ENCODE data around the gene LRFN2. TPM values are rescaled to one million over a fixed set of nuclear protein-coding genes. Genes with fewer than 3 reads are reported as not detected.

The LRFN2 gene
- total and polyA plus RNA-seq, 2 of the 8 experiments (the other 6 are each of a cell fraction or from before 2014, with no cell fraction given): 2.3 TPM

- 100% methylated on average over 1 of the region's 1 CpG; no CpG with 5 or more reads in 1 of the 2 experiments for WGBS, 2 experiments (ENCODE audit: extremely low coverage in 1 of 2, insufficient coverage in 1 of 2, insufficient read length in 1 of 2, insufficient replicate concordance in 2 of 2, low coverage in 1 of 2, low lambda C conversion rate in 2 of 2, missing lambda C conversion rate in 1 of 2)
- Histone ChIP-seq H2AK5ac (ENCODE audit: low read depth, low read length) (no peak overlapping the region), H3K9me3 (ENCODE audit: insufficient read depth in 2 of 2, low read depth in 1 of 2, low read length in 1 of 2) (no peaks in the 10 kb centered on the region), H4K20me1 (replicated peaks in 1 of 2; ENCODE audit: control insufficient read depth in 1 of 2, insufficient read depth in 2 of 2, low read length in 2 of 2) (no peaks in the 10 kb centered on the region), H3K23ac (ENCODE audit: insufficient read length) (no peak overlapping the region), H3K23me2 (ENCODE audit: low read depth, low read length) (no peaks in the 10 kb centered on the region; the same call in 1 of the 2 replicates), H4K91ac (replicated peaks; ENCODE audit: insufficient read length, low read length) (no peak overlapping the region), H3K18ac (ENCODE audit: extremely low read depth, low read length) (no peak overlapping the region), H3K4me2 (ENCODE audit: insufficient read depth in 1 of 2, low read depth in 2 of 2, low read length in 2 of 2) (no peak overlapping the region), H3K27ac (ENCODE audit: low read depth, low read length) (no peak overlapping the region), H2BK12ac (ENCODE audit: low read depth, low read length) (no peak overlapping the region), H3K4me3 (ENCODE audit: extremely low read depth in 1 of 4, insufficient read depth in 2 of 4, low read depth in 3 of 4, low read length in 4 of 4) (no peak overlapping the region), H3K36me3 (ENCODE audit: control insufficient read depth in 2 of 4, insufficient read depth in 4 of 4, low read length in 3 of 4) (no peaks in the 10 kb centered on the region; a peak in 1 of 8 replicates), H3K79me1 (ENCODE audit: low read depth, low read length) (no peaks in the 10 kb centered on the region), H4K8ac (ENCODE audit: extremely low read depth, insufficient read depth, low read length) (no peak overlapping the region), H3K9ac (replicated peaks in 1 of 4; ENCODE audit: extremely low read depth in 1 of 4, low read depth in 3 of 4, low read length in 3 of 4) (no peak overlapping the region), H2BK15ac (ENCODE audit: low read length) (no peak overlapping the region), H3K4ac (replicated peaks; ENCODE audit: insufficient read length, low read depth, low read length) (no peak overlapping the region), H3K27me3 (replicated peaks in 1 of 4; ENCODE audit: control insufficient read depth in 3 of 4, extremely low read depth in 1 of 4, insufficient read depth in 3 of 4, low read length in 3 of 4) (no peaks in the 10 kb centered on the region; a peak in 1 of 7 replicates), H4K5ac (ENCODE audit: insufficient read length, low read depth, low read length) (no peak overlapping the region), H2BK5ac (ENCODE audit: low read depth, low read length) (no peak overlapping the region), H3K4me1 (replicated peaks in 1 of 4; ENCODE audit: control insufficient read depth in 3 of 4, insufficient read depth in 4 of 4, low read length in 3 of 4) (peaks cover 0 to 4% (median 0%) of the 10 kb centered on the region in 4 experiments; a peak in 1 of 7 replicates), H3K56ac (replicated peaks; ENCODE audit: insufficient read length, low read depth, low read length) (no peak overlapping the region), H3K14ac (ENCODE audit: insufficient read length) (no peak overlapping the region), H2AFZ (ENCODE audit: low read length) (no peak overlapping the region), H2BK20ac (ENCODE audit: low read length) (no peak overlapping the region), H3K79me2 (ENCODE audit: control insufficient read depth in 1 of 2, insufficient read depth in 2 of 2, low read length in 2 of 2) (no peaks in the 10 kb centered on the region), H2BK120ac (replicated peaks; ENCODE audit: low read depth, low read length) (no peak overlapping the region)
- FAIRE-seq (no peak), DNase-seq (ENCODE audit: low read depth in 1 of 2, low spot score in 2 of 2) (no peak)
- POLR2A ChIA-PET (ENCODE audit: partially characterized antibody): interaction anchor here (0.9 kb wide), 1 partner anchor 52 kb away, joined by 3 read pairs; no protein-coding TSS in a partner anchor
- CTCF ChIA-PET (ENCODE audit: partially characterized antibody): interaction anchor here (0.6 to 1.0 kb wide), 4 partner anchors 33 to 856 kb away, joined by 3 read pairs; no protein-coding TSS in a partner anchor
- TF ChIP-seq SIN3A (conservative IDR thresholded peaks at IDR 0.05 in 1 of 2, IDR thresholded peaks at IDR 0.05 in 1 of 2; ENCODE audit: low read depth in 1 of 2, low read length in 2 of 2) (no peak), SP2 (IDR thresholded peaks at IDR 0.05; ENCODE audit: low read length) (no peak), TEAD4 (IDR thresholded peaks at IDR 0.05; ENCODE audit: low read depth, low read length) (no peak), CHD1 (IDR thresholded peaks at IDR 0.05; ENCODE audit: low read depth, low read length) (no peak), POLR2A (IDR thresholded peaks at IDR 0.05; ENCODE audit: control extremely low read depth in 1 of 2, low read depth in 2 of 2, low read length in 2 of 2) (no peak), ATF3 (IDR thresholded peaks at IDR 0.05; ENCODE audit: insufficient read depth, low read depth, low read length) (no peak), NANOG (IDR thresholded peaks at IDR 0.05; ENCODE audit: insufficient read depth, low read depth, low read length, poor library complexity, severe bottlenecking) (no peak), HDAC6 (IDR thresholded peaks at IDR 0.05; ENCODE audit: low read depth, low read length) (no peak), PHF8 (conservative IDR thresholded peaks at IDR 0.05; ENCODE audit: low read depth, low read length) (no peak), CTBP2 (IDR thresholded peaks at IDR 0.05; ENCODE audit: borderline replicate concordance, insufficient read depth, insufficient read length, low read length) (no peak)
Observed at GRCh38 chr6:40512340-40512739, 74.8 kb downstream of the LRFN2 start.

All from H1 (cell line).